Measurements from ENCODE around the gene SYNGR1.
"Not testable (repeated sequence)": the region's sequence is repeated elsewhere in the genome, so short reads cannot be mapped to it uniquely, and the experiment has no call there.

The SYNGR1 gene

GRCh38 chr22:39317775-39318506, 31.9 kb upstream of the SYNGR1 start:
- Histone ChIP-seq H3K36me3 (ENCODE audit: control insufficient read depth in 2 of 2, insufficient read depth in 2 of 2, low read length in 2 of 2) (peaks cover 50 to 51% of the 10 kb centered on the region in 2 donors), H3K27ac (ENCODE audit: low read length) (peak overlapping the region; percentile 97), H3K9ac (ENCODE audit: low read length in 2 of 2) (peak overlapping the region; percentile 96 to 99), H3K4me3 (ENCODE audit: low read length in 2 of 2) (peak overlapping the region; percentile 93 to 94), H3K27me3 (ENCODE audit: control insufficient read depth in 1 of 2, insufficient read depth in 2 of 2, low read length in 2 of 2) (no peaks in the 10 kb centered on the region), H3K9me3 (ENCODE audit: control insufficient read depth in 2 of 2, low read length in 2 of 2) (no peaks in the 10 kb centered on the region), H3K4me1 (ENCODE audit: control insufficient read depth, insufficient read depth, low read length) (peaks cover 49% of the 10 kb centered on the region)

DNA sequence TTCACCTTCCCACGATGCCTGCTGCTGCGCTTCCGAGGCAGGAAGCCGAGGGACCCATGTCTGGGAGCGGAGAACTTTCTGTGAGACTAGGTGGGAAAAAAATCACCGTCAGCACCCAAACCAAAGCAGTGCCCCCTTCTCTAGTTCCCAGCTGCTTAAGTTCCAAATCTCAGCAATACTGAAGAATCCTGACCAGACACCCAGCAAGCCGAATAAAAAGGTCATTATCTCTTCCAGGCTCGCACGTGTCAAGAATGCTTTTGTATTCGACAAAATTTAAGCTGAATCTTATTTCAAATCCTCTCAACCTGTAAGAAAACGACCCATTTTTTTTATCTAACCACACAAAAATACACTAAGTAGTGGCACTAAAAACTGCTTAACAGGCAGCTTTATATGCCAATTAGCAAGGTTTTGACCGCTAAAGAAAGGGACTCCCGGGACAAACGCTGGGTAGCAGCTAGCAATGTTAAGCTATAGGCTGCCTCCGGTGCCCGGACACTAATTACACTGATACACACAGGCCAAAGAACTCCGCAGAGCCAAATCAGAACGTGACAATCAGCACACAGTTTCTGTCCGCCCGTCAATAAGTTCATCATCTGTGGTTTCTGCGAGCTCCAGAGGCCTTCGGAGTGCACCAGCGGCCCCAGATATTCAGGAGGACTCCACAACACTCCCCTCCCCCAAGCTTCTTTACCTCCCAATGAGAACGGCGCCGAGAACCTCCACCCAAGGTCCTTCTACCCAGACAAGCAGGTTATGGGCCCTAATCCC, 31.1 kb upstream of the SYNGR1 start:
- H3K9ac ChIP-seq (ENCODE audit: low read length in 2 of 2): peak overlapping the region; percentile 96 to 99
- peak overlapping the region; percentile 97 for H3K27ac ChIP-seq (ENCODE audit: low read length)
- H3K27me3 ChIP-seq (ENCODE audit: control insufficient read depth in 1 of 2, insufficient read depth in 2 of 2, low read length in 2 of 2): no peaks in the 10 kb centered on the region
- H3K4me3 ChIP-seq (ENCODE audit: low read length in 2 of 2): peak overlapping the region; percentile 93 to 94
- H3K36me3 ChIP-seq (ENCODE audit: control insufficient read depth in 2 of 2, insufficient read depth in 2 of 2, low read length in 2 of 2): peaks cover 43 to 44% of the 10 kb centered on the region in 2 donors
- peaks cover 49% of the 10 kb centered on the region for H3K4me1 ChIP-seq (ENCODE audit: control insufficient read depth, insufficient read depth, low read length)
- H3K9me3 ChIP-seq (ENCODE audit: control insufficient read depth in 2 of 2, low read length in 2 of 2): no peaks in the 10 kb centered on the region

DNA sequence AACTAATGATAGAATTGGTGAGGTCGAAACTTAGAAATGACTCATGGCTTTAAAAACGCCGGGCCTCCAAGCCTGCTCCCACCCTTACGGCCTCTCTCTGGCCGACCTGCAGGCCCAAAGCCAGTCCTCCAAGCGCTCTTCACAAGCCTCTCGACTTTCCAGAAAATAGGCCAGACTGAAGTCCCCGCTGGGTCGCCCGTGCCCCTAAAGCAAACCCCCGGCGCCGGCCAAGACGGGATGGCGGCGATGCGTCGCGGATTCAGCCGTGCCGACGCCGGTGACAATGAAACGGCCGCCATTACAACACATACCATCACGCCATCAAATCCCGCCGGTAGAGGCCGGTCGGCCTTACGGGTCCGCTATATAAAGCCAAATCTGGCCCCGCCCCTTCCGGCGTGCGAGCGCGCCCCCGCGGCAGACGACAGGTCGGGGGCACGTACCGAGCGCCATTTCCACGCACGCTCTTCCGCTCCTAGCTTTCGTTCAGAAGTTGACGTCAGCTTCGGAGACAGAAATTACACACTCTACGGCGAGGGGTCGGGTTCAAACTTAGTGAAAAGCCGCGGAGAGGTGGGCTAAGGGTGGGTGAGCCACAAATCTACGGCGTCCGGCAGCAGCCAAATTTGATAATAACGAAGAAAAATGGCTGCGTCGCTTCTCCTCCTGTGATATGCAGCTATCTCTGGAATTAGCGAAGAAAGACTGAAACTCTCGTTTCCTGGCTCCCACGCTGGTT, 30.3 kb upstream of the SYNGR1 start, which contains the start of gene RPL3:
Gene RPL3 (minus strand): TSS at position 340 of the 739 bp plus-strand sequence. CDS start 26 bp downstream, at position 314.
- peak within 1 kb of the TSS; percentile 93 to 94 for H3K4me3 ChIP-seq (ENCODE audit: low read length in 2 of 2)
- no peaks in the 10 kb centered on the region for H3K9me3 ChIP-seq (ENCODE audit: control insufficient read depth in 2 of 2, low read length in 2 of 2)
- H3K27ac ChIP-seq (ENCODE audit: low read length): peak within 1 kb of the TSS; percentile 97
- H3K9ac ChIP-seq (ENCODE audit: low read length in 2 of 2): peak within 1 kb of the TSS; percentile 99
- no peaks in the 10 kb centered on the region for H3K27me3 ChIP-seq (ENCODE audit: control insufficient read depth in 1 of 2, insufficient read depth in 2 of 2, low read length in 2 of 2)
- peaks cover 42% of the 10 kb centered on the region for H3K4me1 ChIP-seq (ENCODE audit: control insufficient read depth, insufficient read depth, low read length)
- peaks cover 35 to 36% of the 10 kb centered on the region in 2 donors for H3K36me3 ChIP-seq (ENCODE audit: control insufficient read depth in 2 of 2, insufficient read depth in 2 of 2, low read length in 2 of 2)

DNA sequence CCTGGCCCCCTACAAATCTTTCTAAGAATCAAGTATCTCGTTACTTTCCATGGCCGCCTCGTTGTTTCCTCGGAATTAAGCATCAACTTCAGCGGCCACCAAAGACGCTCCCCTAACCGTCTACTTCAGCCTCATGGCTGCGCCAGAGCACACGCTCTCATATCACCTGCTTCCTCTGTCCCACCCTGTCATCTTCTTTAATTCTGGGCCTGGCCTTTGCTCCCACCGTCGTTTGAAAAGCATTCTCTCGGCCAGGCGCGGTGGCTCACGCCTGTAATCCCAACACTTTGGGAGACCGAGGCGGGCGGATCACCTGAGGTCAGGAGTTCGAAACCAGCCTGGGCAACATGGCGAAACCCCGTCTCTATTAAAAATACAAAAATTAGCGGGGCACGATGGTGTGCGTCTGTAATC, 29.2 kb upstream of the SYNGR1 start:
- H3K27me3 ChIP-seq (ENCODE audit: control insufficient read depth in 1 of 2, insufficient read depth in 2 of 2, low read length in 2 of 2); H3K9me3 ChIP-seq (ENCODE audit: control insufficient read depth in 2 of 2, low read length in 2 of 2): not testable (repeated sequence)
- peak overlapping the region in 1 of 2 donors; percentile 93 for H3K4me3 ChIP-seq (ENCODE audit: low read length in 2 of 2)
- H3K9ac ChIP-seq (ENCODE audit: low read length in 2 of 2): peak overlapping the region in 1 of 2 donors; percentile 87
- peaks cover 24% of the 10 kb centered on the region in 2 donors for H3K36me3 ChIP-seq (ENCODE audit: control insufficient read depth in 2 of 2, insufficient read depth in 2 of 2, low read length in 2 of 2)
- peaks cover 30% of the 10 kb centered on the region for H3K4me1 ChIP-seq (ENCODE audit: control insufficient read depth, insufficient read depth, low read length)
- peak overlapping the region; percentile 97 for H3K27ac ChIP-seq (ENCODE audit: low read length)

GRCh38 chr22:39325392-39325932, 24.3 kb upstream of the SYNGR1 start:
- H3K4me1 ChIP-seq (ENCODE audit: control insufficient read depth, insufficient read depth, low read length): no peaks in the 10 kb centered on the region
- no peaks in the 10 kb centered on the region for H3K9me3 ChIP-seq (ENCODE audit: control insufficient read depth in 2 of 2, low read length in 2 of 2)
- H3K27ac ChIP-seq (ENCODE audit: low read length): no peak overlapping the region
- no peak overlapping the region for H3K4me3 ChIP-seq (ENCODE audit: low read length in 2 of 2)
- H3K9ac ChIP-seq (ENCODE audit: low read length in 2 of 2): no peak overlapping the region
- H3K27me3 ChIP-seq (ENCODE audit: control insufficient read depth in 1 of 2, insufficient read depth in 2 of 2, low read length in 2 of 2): no peaks in the 10 kb centered on the region
- H3K36me3 ChIP-seq (ENCODE audit: control insufficient read depth in 2 of 2, insufficient read depth in 2 of 2, low read length in 2 of 2): no peaks in the 10 kb centered on the region

DNA sequence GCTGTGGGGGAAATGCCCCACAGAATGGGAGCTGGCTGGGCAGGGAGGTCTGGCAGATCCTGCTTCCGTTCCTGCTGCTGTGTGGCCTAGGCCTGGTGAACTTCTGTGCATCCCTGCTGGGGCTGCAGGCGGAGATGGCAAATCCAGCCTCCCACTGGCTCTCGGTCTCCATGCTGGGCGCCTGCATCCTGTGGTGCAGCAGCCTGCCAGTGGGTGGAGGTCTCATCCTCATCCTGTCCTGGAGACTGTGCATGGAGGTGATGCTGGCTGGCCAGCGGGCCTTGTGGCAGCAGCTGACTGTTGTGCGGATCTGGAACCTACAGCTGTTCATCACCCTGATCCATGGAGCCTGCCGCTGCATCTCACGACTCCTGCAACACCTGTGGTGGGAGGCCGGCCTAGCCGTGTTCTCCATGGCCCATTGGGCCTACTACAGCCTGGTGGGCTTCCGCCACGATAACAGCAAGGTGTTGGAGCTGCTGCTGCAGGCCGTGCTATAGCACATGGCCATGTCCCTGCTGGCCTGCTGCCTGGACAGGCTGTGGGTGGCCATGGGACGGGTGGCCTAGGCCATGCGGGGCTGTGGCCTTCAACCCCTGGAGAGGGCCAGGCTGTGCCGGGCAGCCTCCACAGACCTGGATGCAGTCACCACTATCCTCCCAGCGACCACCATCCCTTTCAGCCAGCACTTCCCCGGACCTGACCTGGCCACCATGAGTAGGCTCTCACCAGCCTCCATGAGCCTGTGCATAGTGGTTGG, 21.6 kb upstream of the SYNGR1 start:
- Histone ChIP-seq H3K27ac (ENCODE audit: low read length) (no peak overlapping the region), H3K27me3 (ENCODE audit: control insufficient read depth in 1 of 2, insufficient read depth in 2 of 2, low read length in 2 of 2) (no peaks in the 10 kb centered on the region), H3K9ac (ENCODE audit: low read length in 2 of 2) (no peak overlapping the region), H3K4me3 (ENCODE audit: low read length in 2 of 2) (no peak overlapping the region), H3K4me1 (ENCODE audit: control insufficient read depth, insufficient read depth, low read length) (no peaks in the 10 kb centered on the region), H3K9me3 (ENCODE audit: control insufficient read depth in 2 of 2, low read length in 2 of 2) (no peaks in the 10 kb centered on the region), H3K36me3 (ENCODE audit: control insufficient read depth in 2 of 2, insufficient read depth in 2 of 2, low read length in 2 of 2) (no peaks in the 10 kb centered on the region)

DNA sequence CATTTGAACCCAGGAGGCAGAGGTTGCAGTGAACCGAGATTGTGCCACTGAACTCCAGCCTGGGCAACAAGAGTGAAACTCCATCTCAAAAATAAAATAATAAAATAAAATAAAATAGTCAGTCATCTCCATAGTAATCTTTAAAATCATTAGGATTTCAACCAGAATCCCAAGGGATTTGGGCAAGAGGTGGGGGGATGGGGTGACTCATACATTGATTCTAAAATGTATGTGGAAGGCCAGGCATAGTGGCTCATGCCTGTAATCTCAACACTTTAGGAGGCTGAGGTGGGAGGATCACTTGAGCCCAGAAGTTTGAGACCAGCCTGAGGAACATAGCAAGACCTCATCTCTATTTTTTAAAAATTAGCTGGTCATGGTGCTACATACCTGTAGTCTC, 19.2 kb upstream of the SYNGR1 start:
- not testable (repeated sequence) for H3K27ac ChIP-seq (ENCODE audit: low read length); H3K9ac ChIP-seq (ENCODE audit: low read length in 2 of 2); H3K4me1 ChIP-seq (ENCODE audit: control insufficient read depth, insufficient read depth, low read length); H3K9me3 ChIP-seq (ENCODE audit: control insufficient read depth in 2 of 2, low read length in 2 of 2); H3K36me3 ChIP-seq (ENCODE audit: control insufficient read depth in 2 of 2, insufficient read depth in 2 of 2, low read length in 2 of 2); H3K27me3 ChIP-seq (ENCODE audit: control insufficient read depth in 1 of 2, insufficient read depth in 2 of 2, low read length in 2 of 2); H3K4me3 ChIP-seq (ENCODE audit: low read length in 2 of 2)

DNA sequence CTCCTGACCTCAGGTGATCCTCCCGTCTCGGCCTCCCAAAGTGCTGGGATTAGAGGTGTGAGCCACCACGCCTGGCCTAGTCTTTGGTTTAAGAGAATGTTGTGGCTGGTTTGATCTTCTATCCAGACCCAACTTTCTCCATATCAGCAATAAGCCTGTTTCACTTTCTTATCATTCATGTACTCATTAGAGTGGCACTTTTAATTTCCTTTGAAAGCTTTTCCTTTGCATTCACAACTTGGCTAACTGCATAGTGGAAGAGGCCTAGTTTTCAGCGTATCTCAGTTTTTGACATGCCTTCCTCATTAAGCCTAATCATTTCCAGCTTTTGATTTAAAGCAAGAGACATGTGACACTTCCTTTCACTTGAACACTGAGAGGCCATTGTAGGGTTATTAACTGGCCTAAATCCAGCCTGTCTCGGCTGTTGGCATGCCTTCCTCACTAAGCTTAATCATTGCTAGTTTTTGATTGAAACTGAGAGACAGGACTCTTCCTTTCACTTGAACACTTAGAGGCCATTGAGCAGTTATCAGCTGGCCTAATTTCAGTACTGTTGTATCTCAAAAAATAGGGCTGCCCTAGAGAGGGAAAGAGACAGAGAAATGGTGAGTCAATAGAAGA, 17.2 kb upstream of the SYNGR1 start:
- no peaks in the 10 kb centered on the region for H3K27me3 ChIP-seq (ENCODE audit: control insufficient read depth in 1 of 2, insufficient read depth in 2 of 2, low read length in 2 of 2)
- no peaks in the 10 kb centered on the region for H3K9me3 ChIP-seq (ENCODE audit: control insufficient read depth in 2 of 2, low read length in 2 of 2)
- no peak overlapping the region for H3K4me3 ChIP-seq (ENCODE audit: low read length in 2 of 2)
- no peak overlapping the region for H3K27ac ChIP-seq (ENCODE audit: low read length)
- no peaks in the 10 kb centered on the region for H3K36me3 ChIP-seq (ENCODE audit: control insufficient read depth in 2 of 2, insufficient read depth in 2 of 2, low read length in 2 of 2)
- H3K4me1 ChIP-seq (ENCODE audit: control insufficient read depth, insufficient read depth, low read length): no peaks in the 10 kb centered on the region
- H3K9ac ChIP-seq (ENCODE audit: low read length in 2 of 2): no peak overlapping the region

DNA sequence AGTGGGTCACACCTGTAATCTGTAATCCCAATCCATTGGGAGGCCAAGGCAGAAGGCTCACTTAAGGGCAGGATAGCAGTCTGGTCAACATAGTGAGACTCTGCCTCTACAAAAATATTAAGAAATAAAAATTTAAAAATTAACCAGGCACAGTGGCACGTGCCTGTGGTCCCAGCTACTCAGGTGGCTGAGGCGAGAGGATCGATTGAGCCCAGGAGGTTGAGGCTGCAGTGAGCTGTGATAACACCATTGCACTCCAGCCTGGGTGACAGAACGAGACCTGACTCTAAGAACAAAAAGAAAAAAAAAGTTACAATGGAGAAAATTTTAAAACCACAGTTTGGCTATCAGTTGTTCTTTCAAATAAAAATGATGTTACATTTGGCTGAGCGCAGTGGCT, 13.4 kb upstream of the SYNGR1 start:
- Histone ChIP-seq H3K27me3 (ENCODE audit: control insufficient read depth in 1 of 2, insufficient read depth in 2 of 2, low read length in 2 of 2) (peaks cover 0 to 2% of the 10 kb centered on the region in 2 donors), H3K36me3 (ENCODE audit: control insufficient read depth in 2 of 2, insufficient read depth in 2 of 2, low read length in 2 of 2) (no peaks in the 10 kb centered on the region), H3K4me1 (ENCODE audit: control insufficient read depth, insufficient read depth, low read length) (no peaks in the 10 kb centered on the region), H3K27ac (ENCODE audit: low read length) (no peak overlapping the region), H3K4me3 (ENCODE audit: low read length in 2 of 2) (no peak overlapping the region), H3K9ac (ENCODE audit: low read length in 2 of 2) (no peak overlapping the region), H3K9me3 (ENCODE audit: control insufficient read depth in 2 of 2, low read length in 2 of 2) (no peaks in the 10 kb centered on the region)

All from stomach smooth muscle (tissue), 2 donors.